GM12874 (cell line): ENCODE data around the gene NR2F1-AS1.
A peak's percentile ranks its signal among the peaks of the same experiment; 100 is the strongest.

Source experiments
- TF ChIP-seq, protein P1 (sequence below): IDR thresholded peaks from 2 replicates; pipeline ENCODE4 v1.5.1; 2011; ENCODE audit warnings: low read depth, mild to moderate bottlenecking, control low read depth, low read length, moderate library complexity; ENCODE audit not compliant: insufficient read depth

Gene NR2F1-AS1

GRCh38 chr5:93596676-93597490 lies 15.9 kb upstream of the NR2F1-AS1 start:
- TF ChIP-seq, protein P1, sequence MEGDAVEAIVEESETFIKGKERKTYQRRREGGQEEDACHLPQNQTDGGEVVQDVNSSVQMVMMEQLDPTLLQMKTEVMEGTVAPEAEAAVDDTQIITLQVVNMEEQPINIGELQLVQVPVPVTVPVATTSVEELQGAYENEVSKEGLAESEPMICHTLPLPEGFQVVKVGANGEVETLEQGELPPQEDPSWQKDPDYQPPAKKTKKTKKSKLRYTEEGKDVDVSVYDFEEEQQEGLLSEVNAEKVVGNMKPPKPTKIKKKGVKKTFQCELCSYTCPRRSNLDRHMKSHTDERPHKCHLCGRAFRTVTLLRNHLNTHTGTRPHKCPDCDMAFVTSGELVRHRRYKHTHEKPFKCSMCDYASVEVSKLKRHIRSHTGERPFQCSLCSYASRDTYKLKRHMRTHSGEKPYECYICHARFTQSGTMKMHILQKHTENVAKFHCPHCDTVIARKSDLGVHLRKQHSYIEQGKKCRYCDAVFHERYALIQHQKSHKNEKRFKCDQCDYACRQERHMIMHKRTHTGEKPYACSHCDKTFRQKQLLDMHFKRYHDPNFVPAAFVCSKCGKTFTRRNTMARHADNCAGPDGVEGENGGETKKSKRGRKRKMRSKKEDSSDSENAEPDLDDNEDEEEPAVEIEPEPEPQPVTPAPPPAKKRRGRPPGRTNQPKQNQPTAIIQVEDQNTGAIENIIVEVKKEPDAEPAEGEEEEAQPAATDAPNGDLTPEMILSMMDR, result 0 out of 2 replicates have a peak, but pooled peaks have one; percentile 9

GRCh38 chr5:93596310-93596675 lies 15.3 kb upstream of the NR2F1-AS1 start:
- TF ChIP-seq, protein P1, result no peak

DNA sequence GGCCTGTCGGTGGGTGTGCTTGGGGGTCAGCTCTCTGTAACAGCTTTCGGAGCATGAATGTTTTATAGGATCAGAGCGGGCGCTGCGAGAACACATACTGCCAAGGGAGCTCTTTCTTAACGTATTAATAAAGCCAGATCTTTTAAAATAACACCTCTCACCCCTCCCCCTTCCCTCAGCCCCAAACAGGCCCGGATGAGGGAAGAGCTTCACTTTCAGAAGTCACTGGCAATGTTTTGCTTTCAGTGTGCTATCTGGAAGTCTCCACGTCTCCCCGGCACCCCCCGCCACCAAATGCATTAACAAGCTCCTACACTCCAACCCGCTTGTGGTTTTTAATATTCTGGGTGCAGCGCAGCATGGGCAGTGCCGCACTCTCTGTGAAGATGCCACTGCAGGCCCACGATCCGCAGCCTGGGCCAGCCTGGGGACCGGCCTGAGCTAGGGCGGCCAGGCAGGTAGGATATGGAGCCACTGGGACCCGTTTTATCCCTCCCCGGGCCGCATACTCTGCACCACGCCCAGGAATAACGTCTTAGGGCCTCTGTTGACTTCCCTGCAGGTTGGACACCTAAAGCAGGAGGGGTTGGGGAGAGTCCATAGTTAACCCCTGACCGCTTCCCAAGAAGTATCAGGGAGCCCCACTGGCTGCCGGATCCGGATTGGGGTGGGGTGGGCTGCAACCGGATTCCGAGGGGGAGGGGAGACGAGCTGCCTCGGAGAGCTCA lies 14.6 kb upstream of the NR2F1-AS1 start:
- TF ChIP-seq, protein P1, result no peak

- TF ChIP-seq, protein P1, result no peak
These were observed 13.8 kb upstream of the NR2F1-AS1 start for GRCh38 chr5:93594591-93595419.

GRCh38 chr5:93593476-93594131 lies 12.6 kb upstream of the NR2F1-AS1 start:
- TF ChIP-seq, protein P1, result no peak

- TF ChIP-seq, protein P1, result no peak
These were observed 11.9 kb upstream of the NR2F1-AS1 start for GRCh38 chr5:93592883-93593282.
